HG03280 (cell line): ENCODE data around the gene MTPN.

ENCODE experiments used
- ATAC-seq: cut with Tn5 transposase; IDR thresholded peaks from one replicate; pipeline ENCODE4 v1.9.1; 2021; ENCODE audit warnings: mild to moderate bottlenecking, moderate library complexity; ENCODE audit not compliant: unreplicated experiment

Gene MTPN

GRCh38 chr7:135990258-135990657, 13.1 kb upstream of the MTPN start:
- ATAC-seq: no peak

GRCh38 chr7:135981958-135982646, 4.9 kb upstream of the MTPN start:
- ATAC-seq: no peak

DNA sequence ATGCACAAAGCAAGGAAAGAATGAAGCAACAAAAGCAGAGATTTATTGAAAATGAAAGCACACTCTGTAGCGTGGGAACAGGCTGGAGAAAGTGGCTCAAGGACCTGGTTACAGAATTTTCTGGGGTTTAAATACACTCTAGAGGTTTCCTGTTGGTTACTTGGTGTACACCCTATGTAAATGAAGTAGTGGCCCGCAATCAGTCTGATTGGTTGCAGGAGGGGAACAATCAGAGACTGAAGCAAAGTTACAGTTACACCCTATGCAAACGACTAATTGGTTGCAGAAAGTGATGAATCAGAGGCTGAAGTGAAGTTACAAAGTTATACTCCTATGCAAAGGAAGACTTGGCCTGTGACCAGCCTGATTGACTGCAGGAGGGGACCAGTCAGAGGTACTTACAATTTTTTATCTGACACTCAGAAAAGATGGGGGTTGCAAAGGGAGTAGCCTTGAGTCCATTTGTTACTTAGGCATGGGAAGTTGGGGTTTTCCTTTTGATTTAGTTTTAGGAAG, 3.6 kb upstream of the MTPN start:
- ATAC-seq: peak; percentile 71

- ATAC-seq: no peak
Observed at GRCh38 chr7:135980012-135980551, 2.9 kb upstream of the MTPN start.

- ATAC-seq: no peak
Observed at GRCh38 chr7:135979471-135980011, 2.4 kb upstream of the MTPN start.

DNA sequence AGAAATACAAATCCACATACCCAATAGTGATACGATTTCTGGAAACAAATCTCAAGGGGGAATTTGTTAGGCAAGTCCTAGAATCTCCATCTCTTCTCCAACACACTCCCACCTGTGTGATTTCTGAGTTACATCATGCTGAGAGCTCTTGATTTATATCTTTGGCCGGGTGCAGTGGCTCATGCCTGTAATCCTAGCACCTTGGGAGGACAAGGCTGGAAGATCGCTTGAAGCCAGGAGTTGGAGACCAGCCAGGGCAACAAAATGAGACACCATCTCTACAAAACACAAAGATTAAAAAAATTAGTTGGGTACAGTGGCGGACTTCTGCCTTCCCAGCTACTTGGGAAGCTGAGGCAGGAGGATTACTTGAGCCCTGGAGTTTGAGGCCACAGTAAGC, 1.5 kb upstream of the MTPN start:
- no peak for ATAC-seq

DNA sequence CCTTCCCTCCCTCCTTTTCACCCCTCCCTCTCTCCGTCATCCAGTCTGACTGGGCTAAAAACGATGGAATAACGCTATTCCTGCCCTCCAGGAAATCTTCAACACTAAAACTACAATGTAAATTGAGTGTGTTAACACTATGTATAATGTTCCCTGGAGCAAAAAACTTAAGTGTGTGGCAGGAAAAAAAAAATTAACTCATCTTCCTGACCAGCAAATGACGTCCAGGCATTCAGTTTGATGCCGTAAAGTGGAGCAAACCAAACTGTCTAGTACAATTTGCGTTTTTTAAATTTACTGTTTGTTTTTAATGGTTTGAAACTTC, 545 bp upstream of the MTPN start:
- no peak for ATAC-seq

GRCh38 chr7:135976312-135977006, 700 bp downstream of the MTPN start:
- peak; percentile 12 for ATAC-seq

DNA sequence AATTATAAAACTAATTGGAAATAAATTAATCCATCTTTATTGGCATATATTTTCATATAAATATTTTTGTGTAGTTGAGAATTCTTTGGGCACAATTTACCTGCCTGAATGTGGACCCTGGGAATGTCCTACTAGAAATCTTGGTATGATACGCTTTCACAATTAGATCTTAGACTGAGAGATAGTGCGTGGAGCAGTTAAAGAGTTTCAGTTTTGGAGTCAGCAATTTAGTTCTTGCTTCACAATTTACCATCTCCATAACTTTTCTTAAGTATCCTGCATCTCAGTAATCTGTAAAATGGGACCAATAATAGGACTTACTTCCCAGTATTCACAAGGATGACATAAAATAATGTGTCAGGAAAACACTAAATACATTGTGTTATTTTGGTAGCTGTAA, 2.0 kb downstream of the MTPN start:
- ATAC-seq: no peak

DNA sequence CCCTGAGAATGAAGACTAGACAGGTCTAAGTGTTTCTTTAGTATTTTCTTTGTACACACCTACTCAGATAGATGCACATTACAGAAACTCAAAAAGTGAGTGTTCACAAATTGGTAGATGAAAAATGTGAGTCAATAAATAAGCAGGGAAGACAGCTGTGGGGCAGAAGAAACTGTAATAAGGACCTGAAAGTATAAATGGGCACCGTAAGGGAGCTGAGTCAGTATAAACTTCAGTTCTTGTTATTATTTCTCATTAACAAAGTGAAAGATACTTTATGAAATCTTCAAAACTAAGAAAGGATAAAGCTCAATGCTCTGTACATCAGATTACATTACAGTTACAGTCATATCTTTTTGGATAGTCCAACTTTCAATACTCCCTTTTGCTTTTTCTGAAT, 2.5 kb downstream of the MTPN start:
- ATAC-seq: no peak

DNA sequence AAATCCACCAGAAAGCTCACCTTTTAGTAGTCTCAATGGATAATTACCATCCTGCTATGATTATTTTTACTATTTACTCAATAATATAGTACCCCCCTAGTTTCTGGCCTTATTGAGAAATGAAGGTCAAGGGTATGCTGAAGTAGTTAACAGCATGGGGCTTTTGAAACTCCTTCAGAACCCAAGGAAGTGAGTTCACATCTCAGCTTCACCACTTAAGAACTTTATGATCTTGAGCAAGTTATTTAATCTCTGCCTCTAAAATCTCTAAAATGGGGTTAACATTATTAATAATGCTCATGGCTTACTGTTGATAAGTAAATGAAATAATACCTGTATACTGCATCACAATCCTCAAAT, 5.8 kb downstream of the MTPN start:
- ATAC-seq: no peak

DNA sequence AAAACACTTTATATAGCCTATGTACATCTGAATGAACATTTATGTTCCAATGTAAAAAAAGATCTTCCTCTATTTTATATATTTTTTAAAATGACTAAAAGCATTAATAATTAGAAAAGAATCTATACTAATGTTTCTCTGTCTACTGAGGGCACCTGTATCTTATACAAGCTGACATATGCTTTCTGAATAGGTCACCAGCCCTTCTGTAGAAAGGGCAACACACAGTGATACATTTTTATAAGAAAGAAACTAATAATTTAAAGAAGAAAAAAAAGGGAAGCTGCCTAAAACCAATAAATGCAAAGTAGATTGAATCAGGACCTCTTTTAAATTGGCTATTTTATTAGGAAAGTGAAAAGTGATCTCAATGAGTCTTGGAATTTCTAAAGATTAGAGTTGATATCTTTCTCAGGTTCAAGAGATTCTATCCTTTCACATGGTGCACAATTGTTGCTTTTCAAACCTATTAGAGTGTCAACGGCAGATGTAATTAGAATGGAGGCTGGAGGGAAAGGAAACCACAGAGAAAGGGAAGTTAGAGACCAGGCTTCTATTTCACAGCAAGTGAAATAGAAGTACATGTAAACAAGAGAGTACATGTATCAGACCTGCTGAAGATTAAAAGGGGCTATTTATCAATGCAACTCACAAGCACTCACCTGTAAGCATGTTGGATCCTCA, 6.3 kb downstream of the MTPN start:
- peak; percentile 60 for ATAC-seq

DNA sequence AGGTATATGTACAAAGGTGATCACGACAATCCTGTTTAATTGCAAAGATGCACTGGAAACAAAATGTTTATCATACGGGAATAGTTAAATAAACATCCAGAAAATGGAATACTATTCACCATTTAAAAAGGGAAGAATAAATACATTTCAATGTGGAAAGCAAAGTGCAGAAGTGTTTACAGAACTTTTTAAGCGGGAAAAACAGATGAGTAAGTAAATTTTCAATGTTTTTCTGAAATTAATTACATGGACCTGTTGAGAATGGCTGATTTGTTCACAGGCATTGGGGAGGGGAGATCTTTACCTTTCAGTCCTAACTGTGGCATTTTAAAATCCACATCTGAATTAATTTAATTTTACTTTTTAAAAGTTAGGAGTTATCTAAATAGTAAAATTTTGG, 7.1 kb downstream of the MTPN start:
- ATAC-seq: no peak

DNA sequence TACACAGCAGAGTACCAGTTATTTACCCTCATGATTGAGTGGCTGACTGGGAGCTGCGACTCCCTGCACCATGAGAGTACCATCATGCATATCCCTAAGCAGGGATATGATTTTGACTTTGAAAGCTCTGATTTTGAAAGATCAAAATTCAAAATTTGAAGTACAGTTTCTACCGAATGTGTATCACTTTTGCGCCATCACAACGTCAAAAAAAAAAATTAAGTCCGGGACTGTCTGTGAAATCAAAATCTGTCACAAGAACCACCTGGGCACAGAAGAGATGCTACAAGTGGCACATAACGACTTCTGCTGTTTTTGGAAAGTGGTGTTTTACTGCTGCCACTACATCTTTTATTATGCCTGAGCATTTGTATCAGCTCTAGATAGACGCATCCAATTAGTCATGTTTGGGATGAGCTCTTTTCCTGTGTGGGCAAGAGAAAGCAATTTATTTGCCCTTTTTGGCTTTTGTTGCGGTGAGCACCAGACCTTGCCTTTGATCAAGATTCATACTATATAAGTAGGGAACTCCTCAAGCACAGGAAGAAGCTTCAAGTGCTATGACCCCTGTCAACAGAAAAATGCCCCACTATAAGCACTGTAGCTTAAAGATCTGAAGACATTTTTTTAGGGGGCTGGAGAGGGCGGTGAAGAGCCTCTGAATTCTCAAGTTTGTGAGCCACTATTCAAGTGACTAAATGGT, 10.7 kb downstream of the MTPN start:
- ATAC-seq: no peak

DNA sequence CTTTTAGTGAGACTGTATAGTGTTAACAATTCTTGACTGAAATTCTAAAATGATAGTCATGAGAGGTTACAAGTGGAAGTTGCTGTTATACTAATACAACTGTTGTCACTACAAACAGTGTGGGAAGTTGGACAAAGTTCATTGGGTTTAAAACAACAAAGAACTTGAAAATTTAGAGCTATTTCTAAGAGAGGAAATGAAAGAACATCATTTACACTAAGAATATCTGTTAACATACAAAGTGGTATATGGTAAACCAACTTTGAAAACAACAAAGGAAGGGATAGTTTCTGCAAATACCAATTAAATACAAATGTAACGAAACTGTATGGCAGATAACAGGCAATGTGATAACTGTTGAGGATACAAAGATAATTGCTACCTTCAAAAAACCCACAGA, 11.6 kb downstream of the MTPN start:
- peak; percentile 71 for ATAC-seq

DNA sequence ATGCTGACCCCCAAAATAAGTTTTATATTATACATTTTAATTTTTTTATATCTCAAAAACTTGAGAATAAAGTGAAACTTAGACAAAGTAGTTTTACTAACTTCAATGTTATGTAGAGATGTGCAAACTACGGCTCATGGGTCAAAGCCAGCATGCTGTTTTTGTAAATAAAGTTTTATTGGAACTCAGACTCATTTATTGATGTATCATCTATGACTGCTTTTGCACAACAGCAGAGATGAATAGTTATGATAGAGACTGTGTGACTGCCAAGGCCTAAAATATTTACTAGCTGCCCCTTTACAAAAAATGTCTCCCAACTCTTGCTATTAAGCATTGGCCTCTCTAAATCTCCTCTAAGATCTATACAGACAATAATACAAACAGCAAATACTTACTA, 12.4 kb downstream of the MTPN start:
- ATAC-seq: no peak

- ATAC-seq: no peak
Observed at GRCh38 chr7:135964274-135964673, 12.9 kb downstream of the MTPN start.

DNA sequence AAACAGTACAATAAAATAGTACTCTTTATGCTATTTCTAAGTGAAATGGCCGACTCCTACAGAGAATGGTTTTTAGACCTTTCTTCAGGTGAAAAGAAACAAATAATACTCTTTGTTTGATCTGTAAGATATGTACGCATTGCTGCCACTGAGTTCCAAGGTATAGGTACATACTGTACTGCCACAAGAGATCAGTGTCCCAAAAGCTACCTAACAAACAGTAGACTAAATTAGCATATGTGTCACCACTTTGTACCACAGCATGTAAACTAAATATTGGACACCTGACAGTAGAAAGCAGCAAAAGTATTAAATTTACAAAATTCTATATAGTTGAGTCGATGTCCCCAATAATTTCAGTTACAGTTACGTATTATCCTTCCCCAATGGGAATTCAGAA, 14.4 kb downstream of the MTPN start:
- no peak for ATAC-seq

DNA sequence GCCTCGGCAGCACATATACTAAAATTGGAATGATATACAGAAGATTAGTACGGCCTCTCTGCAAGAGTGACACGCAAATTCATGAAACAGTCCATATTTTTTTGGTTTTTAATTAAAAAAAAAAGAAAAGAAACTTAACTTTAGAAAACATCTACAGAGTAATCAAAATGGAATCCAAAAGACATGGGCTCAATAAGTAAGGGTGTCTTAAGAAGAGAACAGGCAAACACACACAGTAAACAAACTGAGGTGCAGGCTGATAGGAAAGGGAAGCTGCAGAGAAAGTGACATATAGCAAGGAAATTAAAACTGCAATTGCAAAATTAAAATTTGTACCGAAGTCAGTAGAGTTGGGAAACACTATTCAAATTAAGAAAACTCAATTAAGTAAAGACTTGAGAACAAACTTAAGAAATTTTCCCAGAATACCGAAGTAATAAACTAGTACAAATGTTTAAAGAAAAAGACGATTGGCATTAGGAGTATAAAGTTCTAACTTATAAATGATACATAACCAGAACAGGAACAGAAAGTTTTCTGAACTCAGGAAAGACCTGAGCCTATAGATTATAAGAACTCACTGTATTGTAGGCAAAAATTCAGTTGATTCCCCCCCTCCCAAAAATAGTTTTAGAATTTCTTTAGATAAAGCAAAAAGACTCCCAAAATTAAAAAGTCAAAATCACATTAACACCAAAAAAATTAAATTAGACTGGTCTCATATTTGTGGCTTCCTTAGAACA, 16.3 kb downstream of the MTPN start:
- no peak for ATAC-seq

GRCh38 chr7:135959646-135960363, 17.4 kb downstream of the MTPN start:
- no peak for ATAC-seq
